Trophoblast cell (in vitro differentiated cells and primary cell): ENCODE data around the gene HRK.
A peak's percentile ranks its signal among the peaks of the same experiment; 100 is the strongest.

ENCODE experiments used
- DNase-seq, 2 donors: peaks; one replicate each; pipeline ENCODE4 v3.0.0-alpha.2; 2016
- H2AFZ ChIP-seq: 2 replicates; pipeline ENCODE4 v1.6.1; 2013; ENCODE audit warnings: low read length, moderate library complexity, mild to moderate bottlenecking; ENCODE audit not compliant: insufficient read depth, poor library complexity
- H2AK5ac ChIP-seq: 2 replicates; pipeline ENCODE4 v1.6.1; 2013; ENCODE audit warnings: mild to moderate bottlenecking, low read length
- H2BK120ac ChIP-seq: 2 replicates; pipeline ENCODE4 v1.6.1; 2013; ENCODE audit warnings: low read length, mild to moderate bottlenecking, moderate library complexity; ENCODE audit not compliant: insufficient read depth, poor library complexity
- H2BK12ac ChIP-seq: 2 replicates; pipeline ENCODE4 v1.6.1; 2013; ENCODE audit warnings: mild to moderate bottlenecking, low read length, moderate library complexity
- H2BK5ac ChIP-seq: 2 replicates; pipeline ENCODE4 v1.6.1; 2013; ENCODE audit warnings: low read length, low read depth, moderate library complexity, mild to moderate bottlenecking; ENCODE audit not compliant: poor library complexity
- H3K14ac ChIP-seq: 2 replicates; pipeline ENCODE4 v1.6.1; 2013; ENCODE audit warnings: mild to moderate bottlenecking, low read length
- H3K18ac ChIP-seq: 2 replicates; pipeline ENCODE4 v1.6.1; 2013; ENCODE audit warnings: mild to moderate bottlenecking, low read length
- H3K23ac ChIP-seq: 2 replicates; pipeline ENCODE4 v1.6.1; 2013; ENCODE audit warnings: low read length
- H3K27ac ChIP-seq: 2 replicates; pipeline ENCODE4 v1.5.1; 2013; ENCODE audit warnings: low read depth, mild to moderate bottlenecking, inconsistent platforms, low read length, moderate library complexity
- H3K27me3 ChIP-seq: 2 replicates; pipeline ENCODE4 v1.6.1; 2013; ENCODE audit warnings: inconsistent platforms, mild to moderate bottlenecking, low read length, moderate library complexity; ENCODE audit not compliant: insufficient read depth
- H3K36me3 ChIP-seq, 2 experiments: 1 replicate in 1 of 2; 2 replicates in 1 of 2; pipeline ENCODE4 v1.6.1; 2013; ENCODE audit warnings: low read length in 2 of 2, mild to moderate bottlenecking in 2 of 2, moderate library complexity in 1 of 2; ENCODE audit not compliant: insufficient read depth in 2 of 2, control insufficient read depth in 1 of 2
- H3K4ac ChIP-seq: 2 replicates; pipeline ENCODE4 v1.6.1; 2013; ENCODE audit warnings: low read depth, mild to moderate bottlenecking, low read length, moderate library complexity
- H3K4me1 ChIP-seq, 2 experiments: 1 replicate in 1 of 2; 2 replicates in 1 of 2; pipeline ENCODE4 v1.6.1; 2013; ENCODE audit warnings: low read length in 2 of 2, mild to moderate bottlenecking in 2 of 2, moderate library complexity in 1 of 2; ENCODE audit not compliant: insufficient read depth in 2 of 2, control insufficient read depth in 1 of 2
- H3K4me2 ChIP-seq: 2 replicates; pipeline ENCODE4 v1.6.1; 2013; ENCODE audit warnings: inconsistent platforms, mild to moderate bottlenecking, low read length, moderate library complexity
- H3K4me3 ChIP-seq: 2 replicates; pipeline ENCODE4 v1.5.1; 2013; ENCODE audit warnings: mild to moderate bottlenecking, low read depth, low read length, inconsistent platforms
- H3K79me1 ChIP-seq: one replicate; pipeline ENCODE4 v1.6.1; 2013; ENCODE audit warnings: low read length
- H3K79me2 ChIP-seq: 2 replicates; pipeline ENCODE4 v1.6.1; 2013; ENCODE audit warnings: low read length, mild to moderate bottlenecking; ENCODE audit not compliant: control insufficient read depth, insufficient read depth, poor library complexity
- H3K9ac ChIP-seq: 2 replicates; pipeline ENCODE4 v1.6.1; 2013; ENCODE audit warnings: mild to moderate bottlenecking, low read length
- H3K9me3 ChIP-seq: 2 replicates; pipeline ENCODE4 v1.6.1; 2013; ENCODE audit warnings: low read depth, mild to moderate bottlenecking, control low read depth, inconsistent platforms, low read length; ENCODE audit not compliant: insufficient read depth
- H4K12ac ChIP-seq: 2 replicates; pipeline ENCODE4 v1.6.1; 2013; ENCODE audit warnings: low read depth, mild to moderate bottlenecking, low read length, moderate library complexity
- H4K8ac ChIP-seq: 2 replicates; pipeline ENCODE4 v1.6.1; 2013; ENCODE audit warnings: low read depth, mild to moderate bottlenecking, low read length, moderate library complexity
- H4K91ac ChIP-seq: one replicate; pipeline ENCODE4 v1.6.1; 2013; ENCODE audit warnings: low read depth, mild to moderate bottlenecking, low read length, moderate library complexity
- WGBS: extraction: QIAGEN DNeasy Blood & Tissue Kit; methylation state at CpG from one replicate; pipeline ENCODE4 v1.1.7; 2013; ENCODE audit warnings: missing lambda C conversion rate; ENCODE audit not compliant: insufficient read length, insufficient coverage; ENCODE audit errors: extremely low coverage; 5-methylcytosine and 5-hydroxymethylcytosine counted together

The HRK gene

DNA sequence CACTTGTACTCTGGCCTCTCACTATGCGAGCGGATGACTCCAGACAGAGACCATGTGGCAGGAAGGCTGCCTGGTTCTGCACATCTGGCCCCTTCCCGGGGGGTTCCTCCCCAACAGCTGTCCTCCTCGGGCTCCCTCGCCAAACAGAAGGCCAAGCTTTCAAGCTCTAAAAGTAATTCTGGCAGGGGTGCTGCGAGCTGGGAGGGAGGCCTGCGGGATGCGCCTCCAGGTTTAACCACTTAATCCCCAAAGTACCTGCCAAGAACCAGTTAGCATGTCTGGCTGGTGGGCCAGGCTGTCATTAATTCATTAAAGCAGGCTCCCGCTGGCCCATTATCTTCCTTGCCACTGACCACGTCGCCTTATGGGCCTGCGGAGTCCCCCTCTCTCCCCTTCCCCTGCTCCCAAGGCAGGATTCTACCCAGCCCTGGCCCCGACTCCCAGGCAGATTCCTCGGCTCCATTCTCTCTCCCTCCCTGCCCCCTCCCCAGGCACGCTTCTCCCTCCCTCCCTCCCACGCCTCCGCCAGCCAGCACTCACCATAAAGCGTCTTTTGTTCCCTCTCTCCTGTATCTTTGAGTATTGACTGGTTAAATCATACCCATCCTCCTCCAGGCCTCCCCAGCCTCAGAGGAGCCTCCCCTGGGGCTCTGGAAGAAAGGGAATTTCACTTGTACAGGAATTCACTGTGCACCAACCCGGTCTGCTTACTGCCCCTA is 4.9 kb downstream of the HRK start:
- no peak overlapping the region for H2BK12ac ChIP-seq
- H3K9me3 ChIP-seq: peaks cover 3% of the 10 kb centered on the region
- H4K91ac ChIP-seq: no peak overlapping the region
- no peak overlapping the region for H3K4ac ChIP-seq
- H3K27ac ChIP-seq: no peak overlapping the region
- no peak overlapping the region for H3K4me3 ChIP-seq
- H3K27me3 ChIP-seq: peaks cover 28% of the 10 kb centered on the region
- no peak for DNase-seq
- no peaks in the 10 kb centered on the region for H3K36me3 ChIP-seq
- no peaks in the 10 kb centered on the region for H3K79me2 ChIP-seq
- H3K79me1 ChIP-seq: no peaks in the 10 kb centered on the region
- no peak overlapping the region for H3K9ac ChIP-seq
- H3K18ac ChIP-seq: no peak overlapping the region
- no peak overlapping the region for H2BK120ac ChIP-seq
- peak overlapping the region; percentile 22 for H4K8ac ChIP-seq
- no peak overlapping the region for H4K12ac ChIP-seq
- H2AFZ ChIP-seq: no peak overlapping the region
- WGBS: no CpG with 5 or more reads among the region's 19 CpGs
- peaks cover 16 to 22% of the 10 kb centered on the region in 2 experiments for H3K4me1 ChIP-seq
- no peak overlapping the region for H3K14ac ChIP-seq
- no peak overlapping the region for H2BK5ac ChIP-seq
- H3K23ac ChIP-seq: no peak overlapping the region
- no peak overlapping the region for H2AK5ac ChIP-seq
- peak overlapping the region; percentile 13 for H3K4me2 ChIP-seq

DNA sequence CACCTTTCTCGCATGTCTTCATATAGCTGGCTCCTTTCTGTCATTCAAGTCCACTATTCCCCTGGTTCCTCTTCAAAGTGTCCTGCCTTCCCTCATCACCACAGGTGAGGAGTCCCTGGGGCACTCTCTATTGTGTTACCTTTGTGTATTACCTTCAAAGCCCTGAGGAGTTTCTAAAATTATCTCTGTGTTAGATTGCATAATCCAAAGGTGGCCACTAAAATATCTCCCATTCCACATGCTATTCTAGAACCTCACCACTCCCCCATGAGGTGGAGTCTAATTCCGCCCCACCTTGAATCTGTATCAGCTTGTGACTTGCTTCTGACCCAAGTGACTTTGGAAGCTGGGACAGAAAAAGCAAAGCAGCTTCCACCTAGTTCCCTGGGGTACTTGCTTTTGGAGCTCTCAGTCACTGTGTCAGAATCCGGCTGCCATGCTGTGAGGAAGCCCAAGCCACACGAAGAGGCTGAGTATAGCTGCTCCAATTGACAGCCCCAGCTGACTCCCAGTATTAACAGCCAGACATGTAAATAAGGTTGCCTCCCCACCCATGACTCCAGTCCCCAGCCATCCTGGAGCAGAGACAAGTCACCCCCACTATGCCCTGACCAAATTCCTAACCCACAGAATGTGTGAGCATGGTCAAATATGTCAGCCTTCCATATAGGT is 6.8 kb downstream of the HRK start:
- peaks cover 3% of the 10 kb centered on the region for H3K9me3 ChIP-seq
- H2BK5ac ChIP-seq: no peak overlapping the region
- no peak overlapping the region for H2BK120ac ChIP-seq
- H2BK12ac ChIP-seq: no peak overlapping the region
- no peak overlapping the region for H3K4me3 ChIP-seq
- no peak overlapping the region for H2AK5ac ChIP-seq
- no peaks in the 10 kb centered on the region for H3K79me1 ChIP-seq
- no peak overlapping the region for H3K9ac ChIP-seq
- peak in 1 of 2 donors; percentile 24 for DNase-seq
- H4K8ac ChIP-seq: no peak overlapping the region
- H3K79me2 ChIP-seq: no peaks in the 10 kb centered on the region
- no CpG with 5 or more reads among the region's 4 CpGs for WGBS
- H3K23ac ChIP-seq: no peak overlapping the region
- no peak overlapping the region for H3K4ac ChIP-seq
- H3K27me3 ChIP-seq: peaks cover 10% of the 10 kb centered on the region
- no peaks in the 10 kb centered on the region for H3K36me3 ChIP-seq
- H4K12ac ChIP-seq: no peak overlapping the region
- no peak overlapping the region for H3K27ac ChIP-seq
- H3K18ac ChIP-seq: no peak overlapping the region
- H2AFZ ChIP-seq: no peak overlapping the region
- H3K14ac ChIP-seq: no peak overlapping the region
- H3K4me1 ChIP-seq: peaks cover 7 to 12% of the 10 kb centered on the region in 2 experiments
- H3K4me2 ChIP-seq: no peak overlapping the region
- no peak overlapping the region for H4K91ac ChIP-seq

GRCh38 chr12:116870306-116870705 is 10.9 kb downstream of the HRK start:
- Histone ChIP-seq H3K9ac (no peak overlapping the region), H3K27ac (no peak overlapping the region), H3K4me3 (no peak overlapping the region), H2BK12ac (no peak overlapping the region), H3K18ac (no peak overlapping the region), H3K23ac (no peak overlapping the region), H2AK5ac (no peak overlapping the region), H3K9me3 (peaks cover 3% of the 10 kb centered on the region), H2BK120ac (no peak overlapping the region), H4K12ac (no peak overlapping the region), H3K79me1 (no peaks in the 10 kb centered on the region), H3K4me1 (no peaks in the 10 kb centered on the region), H2BK5ac (no peak overlapping the region), H3K79me2 (no peaks in the 10 kb centered on the region), H4K8ac (no peak overlapping the region), H3K4ac (no peak overlapping the region), H3K27me3 (no peaks in the 10 kb centered on the region), H2AFZ (no peak overlapping the region), H3K4me2 (no peak overlapping the region), H3K14ac (no peak overlapping the region), H4K91ac (no peak overlapping the region), H3K36me3 (no peaks in the 10 kb centered on the region)
- WGBS: no CpG with 5 or more reads among the region's 4 CpGs
- DNase-seq: no peak

DNA sequence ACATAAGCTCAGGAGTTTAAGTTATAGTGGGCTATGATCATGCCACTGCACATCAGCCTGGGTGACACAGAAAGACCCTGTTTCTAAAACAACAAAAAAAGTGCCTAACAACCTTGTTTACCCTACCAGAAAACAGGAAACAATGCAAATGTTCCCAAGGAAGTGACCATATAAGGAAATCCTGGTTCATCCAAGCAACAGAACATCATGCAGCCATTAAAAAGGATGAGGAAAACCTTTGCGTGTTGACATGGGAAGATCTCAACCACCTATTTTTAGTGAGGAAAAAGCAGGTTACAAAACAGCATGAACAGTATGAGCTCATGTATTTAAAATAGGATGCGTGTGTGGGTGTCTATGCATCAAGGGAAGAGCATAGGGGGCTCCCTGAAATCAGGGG is 13.7 kb downstream of the HRK start:
- H2BK120ac ChIP-seq: no peak overlapping the region
- DNase-seq: no peak
- H3K79me1 ChIP-seq: no peaks in the 10 kb centered on the region
- no peak overlapping the region for H4K8ac ChIP-seq
- H3K79me2 ChIP-seq: no peaks in the 10 kb centered on the region
- no CpG with 5 or more reads among the region's 2 CpGs for WGBS
- H3K4me2 ChIP-seq: no peak overlapping the region
- no peak overlapping the region for H3K27ac ChIP-seq
- no peaks in the 10 kb centered on the region for H3K9me3 ChIP-seq
- no peak overlapping the region for H3K9ac ChIP-seq
- no peaks in the 10 kb centered on the region for H3K36me3 ChIP-seq
- no peak overlapping the region for H2AK5ac ChIP-seq
- no peak overlapping the region for H2BK12ac ChIP-seq
- H3K14ac ChIP-seq: no peak overlapping the region
- no peak overlapping the region for H2BK5ac ChIP-seq
- H3K4me3 ChIP-seq: no peak overlapping the region
- H4K91ac ChIP-seq: no peak overlapping the region
- H4K12ac ChIP-seq: no peak overlapping the region
- peaks cover 0 to 2% of the 10 kb centered on the region in 2 experiments for H3K4me1 ChIP-seq
- H3K4ac ChIP-seq: no peak overlapping the region
- H3K27me3 ChIP-seq: no peaks in the 10 kb centered on the region
- no peak overlapping the region for H2AFZ ChIP-seq
- no peak overlapping the region for H3K23ac ChIP-seq
- no peak overlapping the region for H3K18ac ChIP-seq
